Measurements from ENCODE around the gene RNF43. TPM values are rescaled to one million over a fixed set of nuclear protein-coding genes. Genes with fewer than 3 reads are reported as not detected.

The RNF43 gene
- polyA plus RNA-seq, 1 donor (not counting 4 experiments of a cell fraction or from before 2014, with no cell fraction given) = 15.0 TPM

GRCh38 chr17:58420827-58421226 is 3.5 kb upstream of the RNF43 start:
- Histone ChIP-seq H3K9ac (ENCODE audit: control insufficient read depth, extremely low read depth, insufficient read depth, low read length) (no peak overlapping the region), H3K27ac (ENCODE audit: control insufficient read depth, insufficient read depth, low read length) (no peak overlapping the region), H3K4me2 (ENCODE audit: control insufficient read depth, extremely low read depth, insufficient read depth, low read depth, low read length) (no peak overlapping the region), H3K27me3 (ENCODE audit: control insufficient read depth, extremely low read depth, insufficient read depth, low read length) (no peaks in the 10 kb centered on the region), H3K4me3 (ENCODE audit: control insufficient read depth in 2 of 3, extremely low read depth in 1 of 3, insufficient read depth in 2 of 3, low read depth in 1 of 3, low read length in 3 of 3) (no peak overlapping the region), H3K4me1 (ENCODE audit: control insufficient read depth, extremely low read depth, insufficient read depth, low read length) (peaks cover 4% of the 10 kb centered on the region), H2AFZ (ENCODE audit: control insufficient read depth, low read length) (no peak overlapping the region), H3K9me3 (ENCODE audit: control insufficient read depth, low read depth, low read length) (no peaks in the 10 kb centered on the region), H3K79me2 (ENCODE audit: control insufficient read depth, insufficient read depth, low read length) (peaks cover 14% of the 10 kb centered on the region), H3K36me3 (ENCODE audit: control insufficient read depth in 2 of 2, extremely low read depth in 1 of 2, insufficient read depth in 2 of 2, low read length in 2 of 2) (no peaks in the 10 kb centered on the region), H4K20me1 (ENCODE audit: control insufficient read depth, extremely low read depth, insufficient read depth, low read length) (no peaks in the 10 kb centered on the region), H3K9me1 (ENCODE audit: control insufficient read depth, extremely low read depth, insufficient read depth, low read length) (no peaks in the 10 kb centered on the region)
- DNase-seq (ENCODE audit: low read depth, low spot score) = no peak
- dilution Hi-C loops (cut with MboI; ENCODE audit: extremely low pct_ligation_motif_present, low sequenced_read_pairs) = no loop called here
- no peak for FAIRE-seq
- no peak for TF ChIP-seq EZH2 (IDR thresholded peaks at IDR 0.05; ENCODE audit: low read length)
- TF ChIP-seq CTCF (optimal IDR thresholded peaks at IDR 0.05 in 1 of 3, IDR thresholded peaks at IDR 0.05 in 1 of 3, conservative IDR thresholded peaks at IDR 0.05 in 1 of 3; ENCODE audit: extremely low read depth in 1 of 3, insufficient read depth in 2 of 3, low read length in 3 of 3) = no peak

DNA sequence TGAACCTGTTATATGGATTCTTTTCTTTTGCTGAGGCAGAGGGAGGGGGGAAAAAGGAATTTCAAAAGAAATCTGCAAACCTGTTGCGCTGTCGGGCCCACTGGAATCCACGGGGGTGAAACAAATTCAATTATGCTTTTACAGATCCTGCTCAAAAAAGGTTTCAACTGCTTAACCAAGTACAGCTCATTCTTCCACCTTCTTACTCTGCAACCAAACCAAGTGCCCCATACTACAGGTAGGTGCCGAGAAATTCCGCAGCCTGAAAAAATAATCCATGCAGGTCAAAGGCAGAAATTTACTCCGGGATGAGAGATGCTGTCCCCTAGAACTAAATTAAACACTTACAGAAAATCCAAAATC is 416 bp downstream of the RNF43 start:
- H3K9me1 ChIP-seq (ENCODE audit: control insufficient read depth, extremely low read depth, insufficient read depth, low read length) = no peaks in the 10 kb centered on the region
- peak; percentile 17 for FAIRE-seq
- H3K4me2 ChIP-seq (ENCODE audit: control insufficient read depth, extremely low read depth, insufficient read depth, low read depth, low read length) = peak overlapping the region; percentile 93
- H3K9ac ChIP-seq (ENCODE audit: control insufficient read depth, extremely low read depth, insufficient read depth, low read length) = peak overlapping the region; percentile 91
- DNase-seq (ENCODE audit: low read depth, low spot score) = no peak
- no peak for TF ChIP-seq EZH2 (IDR thresholded peaks at IDR 0.05; ENCODE audit: low read length)
- no peak for TF ChIP-seq CTCF (optimal IDR thresholded peaks at IDR 0.05 in 1 of 3, IDR thresholded peaks at IDR 0.05 in 1 of 3, conservative IDR thresholded peaks at IDR 0.05 in 1 of 3; ENCODE audit: extremely low read depth in 1 of 3, insufficient read depth in 2 of 3, low read length in 3 of 3)
- no peaks in the 10 kb centered on the region for H3K36me3 ChIP-seq (ENCODE audit: control insufficient read depth in 2 of 2, extremely low read depth in 1 of 2, insufficient read depth in 2 of 2, low read length in 2 of 2)
- dilution Hi-C loops (cut with MboI; ENCODE audit: extremely low pct_ligation_motif_present, low sequenced_read_pairs) = no loop called here
- no peaks in the 10 kb centered on the region for H4K20me1 ChIP-seq (ENCODE audit: control insufficient read depth, extremely low read depth, insufficient read depth, low read length)
- no peaks in the 10 kb centered on the region for H3K27me3 ChIP-seq (ENCODE audit: control insufficient read depth, extremely low read depth, insufficient read depth, low read length)
- no peaks in the 10 kb centered on the region for H3K9me3 ChIP-seq (ENCODE audit: control insufficient read depth, low read depth, low read length)
- H3K79me2 ChIP-seq (ENCODE audit: control insufficient read depth, insufficient read depth, low read length) = peaks cover 53% of the 10 kb centered on the region
- H3K27ac ChIP-seq (ENCODE audit: control insufficient read depth, insufficient read depth, low read length) = peak overlapping the region; percentile 95
- no peak overlapping the region for H2AFZ ChIP-seq (ENCODE audit: control insufficient read depth, low read length)
- H3K4me3 ChIP-seq (ENCODE audit: control insufficient read depth in 2 of 3, extremely low read depth in 1 of 3, insufficient read depth in 2 of 3, low read depth in 1 of 3, low read length in 3 of 3) = peak overlapping the region; percentile 64 to 97 (median 95)
- peaks cover 9% of the 10 kb centered on the region for H3K4me1 ChIP-seq (ENCODE audit: control insufficient read depth, extremely low read depth, insufficient read depth, low read length)
